HL-60 (cell line): ENCODE data around the gene ASGR1.
"Not testable (repeated sequence)": the region's sequence is repeated elsewhere in the genome, so short reads cannot be mapped to it uniquely, and the experiment has no call there.

ENCODE experiments used
- DNase-seq, 2 experiments: peaks; one replicate each; pipeline ENCODE4 v3.0.0-alpha.2; 2010 to 2020; ENCODE audit warnings: low read depth in 1 of 2, low spot score in 1 of 2
- H3K27ac ChIP-seq: fragments of 250-450 bp; sonication (Bioruptor Pico); replicated peaks from 2 replicates; pipeline ENCODE4 v1.5.1; 2020; ENCODE audit warnings: mild to moderate bottlenecking, moderate library complexity
- H3K27me3 ChIP-seq: fragments of 250-450 bp; sonication (Bioruptor Pico); 2 replicates; pipeline ENCODE4 v1.5.1; 2021; ENCODE audit warnings: mild to moderate bottlenecking, moderate library complexity; ENCODE audit not compliant: insufficient read depth, poor library complexity, severe bottlenecking
- H3K4me3 ChIP-seq: replicated peaks from 2 replicates; pipeline ENCODE4 v1.5.1; 2011; ENCODE audit warnings: mild to moderate bottlenecking, control low read depth, low read length; ENCODE audit not compliant: insufficient read depth
- CTCF ChIP-seq: IDR thresholded peaks from one replicate; pipeline ENCODE4 v1.5.1; 2011; ENCODE audit warnings: low read length, control low read depth, inconsistent platforms; ENCODE audit not compliant: insufficient read depth
- GABPA ChIP-seq: IDR thresholded peaks from 2 replicates; pipeline ENCODE4 v1.6.1; 2012; ENCODE audit warnings: low read depth
- POLR2AphosphoS5 ChIP-seq: IDR thresholded peaks from 2 replicates; pipeline ENCODE4 v1.6.1; 2012; ENCODE audit warnings: low read depth
- REST ChIP-seq: IDR thresholded peaks from 2 replicates; pipeline ENCODE4 v1.6.1; 2012; ENCODE audit warnings: low read depth; ENCODE audit not compliant: insufficient replicate concordance
- SPI1 ChIP-seq: IDR thresholded peaks from 2 replicates; pipeline ENCODE4 v1.6.1; 2012; ENCODE audit warnings: low read depth, mild to moderate bottlenecking, borderline replicate concordance

The ASGR1 gene

GRCh38 chr17:7129311-7129710, 49.9 kb downstream of the ASGR1 start:
- Histone ChIP-seq H3K27ac (no peak overlapping the region), H3K4me3 (no peak overlapping the region), H3K27me3 (no peaks in the 10 kb centered on the region)
- no peak for DNase-seq
- TF ChIP-seq SPI1 (no peak), GABPA (no peak), POLR2AphosphoS5 (no peak), REST (no peak), CTCF (no peak)

- H3K4me3 ChIP-seq: no peak overlapping the region
- no peak for TF ChIP-seq POLR2AphosphoS5
- TF ChIP-seq REST: no peak
- TF ChIP-seq SPI1: no peak
- no peak for TF ChIP-seq CTCF
- no peak for TF ChIP-seq GABPA
- no peak for DNase-seq
- H3K27ac ChIP-seq: no peak overlapping the region
- no peaks in the 10 kb centered on the region for H3K27me3 ChIP-seq
Measured at GRCh38 chr17:7128160-7128559, 51.0 kb downstream of the ASGR1 start.

- not testable (repeated sequence) for DNase-seq, H3K27ac ChIP-seq, H3K4me3 ChIP-seq, H3K27me3 ChIP-seq
Measured at GRCh38 chr17:7127501-7127900, 51.7 kb downstream of the ASGR1 start.

GRCh38 chr17:7126386-7126785, 52.8 kb downstream of the ASGR1 start:
- not testable (repeated sequence) for H3K4me3 ChIP-seq, H3K27ac ChIP-seq, H3K27me3 ChIP-seq, DNase-seq

- H3K27me3 ChIP-seq: no peaks in the 10 kb centered on the region
- H3K27ac ChIP-seq: no peak overlapping the region
- no peak for DNase-seq
- no peak for TF ChIP-seq SPI1
- no peak for TF ChIP-seq REST
- no peak for TF ChIP-seq GABPA
- TF ChIP-seq CTCF: no peak
- TF ChIP-seq POLR2AphosphoS5: no peak
- H3K4me3 ChIP-seq: no peak overlapping the region
Measured at GRCh38 chr17:7124923-7125322, 54.2 kb downstream of the ASGR1 start.
